WTC11 (cell line): ENCODE measurements around the gene NUP93.

Source experiments
- ATF6 ChIP-seq: sonication (generic); formaldehyde crosslinking; IDR thresholded peaks from 2 replicates; pipeline ENCODE4 v1.8.1; 2023; ENCODE audit warnings: mild to moderate bottlenecking, missing genetic modification reagents
- ESRRA ChIP-seq: sonication (generic); formaldehyde crosslinking; IDR thresholded peaks from 2 replicates; pipeline ENCODE4 v1.8.1; 2022; ENCODE audit warnings: mild to moderate bottlenecking, missing genetic modification reagents, borderline replicate concordance
- GABPB1 ChIP-seq: sonication (generic); formaldehyde crosslinking; IDR thresholded peaks from 2 replicates; pipeline ENCODE4 v1.8.1; 2023; ENCODE audit warnings: mild to moderate bottlenecking, missing genetic modification reagents
- GTF2I ChIP-seq: fragments of 250-450 bp; sonication (Bioruptor Pico); conservative IDR thresholded peaks from 2 replicates; pipeline ENCODE4 v1.4.0; 2021; ENCODE audit warnings: mild to moderate bottlenecking
- HMGXB4 ChIP-seq: sonication (generic); formaldehyde crosslinking; IDR thresholded peaks from 2 replicates; pipeline ENCODE4 v1.8.1; 2023; ENCODE audit warnings: mild to moderate bottlenecking, moderate library complexity, missing genetic modification reagents
- MXD4 ChIP-seq: fragments of 250-450 bp; sonication (Bioruptor Pico); IDR thresholded peaks from 2 replicates; pipeline ENCODE4 v1.8.0; 2021; ENCODE audit warnings: mild to moderate bottlenecking, moderate library complexity, borderline replicate concordance
- SP1 ChIP-seq: sonication (generic); formaldehyde crosslinking; conservative IDR thresholded peaks from 2 replicates; pipeline ENCODE4 v1.8.1; 2022; ENCODE audit warnings: missing genetic modification reagents
- TEAD4 ChIP-seq: sonication (generic); formaldehyde crosslinking; IDR thresholded peaks from 2 replicates; pipeline ENCODE4 v1.8.0; 2022; ENCODE audit warnings: mild to moderate bottlenecking, missing genetic modification reagents
- ZNF263 ChIP-seq: sonication (generic); formaldehyde crosslinking; IDR thresholded peaks from 2 replicates; pipeline ENCODE4 v1.8.1; 2022; ENCODE audit warnings: low read depth, mild to moderate bottlenecking, moderate library complexity, missing genetic modification reagents
- TF ChIP-seq, protein P1 (sequence below): sonication (generic); formaldehyde crosslinking; IDR thresholded peaks from 2 replicates; pipeline ENCODE4 v1.8.0; 2023; ENCODE audit warnings: missing genetic modification reagents
- TF ChIP-seq, protein P2 (sequence below): fragments of 200-600 bp; IDR thresholded peaks from 2 replicates; pipeline ENCODE4 v1.8.0; 2022; ENCODE audit warnings: antibody characterized with exemption

GRCh38 chr16:56825826-56826225, 95.9 kb downstream of the NUP93 start:
- no peak for TF ChIP-seq MXD4 (CRISPR knock-in tag)
- no peak for TF ChIP-seq HMGXB4
- no peak for TF ChIP-seq SP1
- TF ChIP-seq GABPB1 (CRISPR knock-in tag): no peak
- TF ChIP-seq ESRRA: no peak
- no peak for TF ChIP-seq ATF6
- TF ChIP-seq GTF2I: no peak
- TF ChIP-seq, protein P1, sequence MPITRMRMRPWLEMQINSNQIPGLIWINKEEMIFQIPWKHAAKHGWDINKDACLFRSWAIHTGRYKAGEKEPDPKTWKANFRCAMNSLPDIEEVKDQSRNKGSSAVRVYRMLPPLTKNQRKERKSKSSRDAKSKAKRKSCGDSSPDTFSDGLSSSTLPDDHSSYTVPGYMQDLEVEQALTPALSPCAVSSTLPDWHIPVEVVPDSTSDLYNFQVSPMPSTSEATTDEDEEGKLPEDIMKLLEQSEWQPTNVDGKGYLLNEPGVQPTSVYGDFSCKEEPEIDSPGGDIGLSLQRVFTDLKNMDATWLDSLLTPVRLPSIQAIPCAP (CRISPR knock-in tag): no peak
- TF ChIP-seq, protein P2, sequence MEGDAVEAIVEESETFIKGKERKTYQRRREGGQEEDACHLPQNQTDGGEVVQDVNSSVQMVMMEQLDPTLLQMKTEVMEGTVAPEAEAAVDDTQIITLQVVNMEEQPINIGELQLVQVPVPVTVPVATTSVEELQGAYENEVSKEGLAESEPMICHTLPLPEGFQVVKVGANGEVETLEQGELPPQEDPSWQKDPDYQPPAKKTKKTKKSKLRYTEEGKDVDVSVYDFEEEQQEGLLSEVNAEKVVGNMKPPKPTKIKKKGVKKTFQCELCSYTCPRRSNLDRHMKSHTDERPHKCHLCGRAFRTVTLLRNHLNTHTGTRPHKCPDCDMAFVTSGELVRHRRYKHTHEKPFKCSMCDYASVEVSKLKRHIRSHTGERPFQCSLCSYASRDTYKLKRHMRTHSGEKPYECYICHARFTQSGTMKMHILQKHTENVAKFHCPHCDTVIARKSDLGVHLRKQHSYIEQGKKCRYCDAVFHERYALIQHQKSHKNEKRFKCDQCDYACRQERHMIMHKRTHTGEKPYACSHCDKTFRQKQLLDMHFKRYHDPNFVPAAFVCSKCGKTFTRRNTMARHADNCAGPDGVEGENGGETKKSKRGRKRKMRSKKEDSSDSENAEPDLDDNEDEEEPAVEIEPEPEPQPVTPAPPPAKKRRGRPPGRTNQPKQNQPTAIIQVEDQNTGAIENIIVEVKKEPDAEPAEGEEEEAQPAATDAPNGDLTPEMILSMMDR: no peak
- TF ChIP-seq TEAD4 (CRISPR knock-in tag): no peak
- TF ChIP-seq ZNF263 (CRISPR knock-in tag): no peak
